ENCODE measurements around the gene HTR2C.
"Not testable (repeated sequence)": the region's sequence is repeated elsewhere in the genome, so short reads cannot be mapped to it uniquely, and the experiment has no call there.

HTR2C gene

GRCh38 chrX:114798907-114799306 lies 215.0 kb downstream of the HTR2C start:
- Mint-ChIP-seq H3K9me3 (no peaks in the 10 kb centered on the region), H3K27me3 (ENCODE audit: low read depth) (no peaks in the 10 kb centered on the region), H3K4me1 (ENCODE audit: low read depth) (no peaks in the 10 kb centered on the region), H3K27ac (no peak overlapping the region), H3K4me3 (no peak overlapping the region), H3K36me3 (ENCODE audit: low read depth) (no peaks in the 10 kb centered on the region)

GRCh38 chrX:114800719-114801118 lies 216.8 kb downstream of the HTR2C start:
- H3K4me3 Mint-ChIP-seq: no peak overlapping the region
- H3K9me3 Mint-ChIP-seq: no peaks in the 10 kb centered on the region
- no peaks in the 10 kb centered on the region for H3K27me3 Mint-ChIP-seq (ENCODE audit: low read depth)
- H3K27ac Mint-ChIP-seq: no peak overlapping the region
- H3K4me1 Mint-ChIP-seq (ENCODE audit: low read depth): no peaks in the 10 kb centered on the region
- H3K36me3 Mint-ChIP-seq (ENCODE audit: low read depth): no peaks in the 10 kb centered on the region

GRCh38 chrX:114819509-114819908 lies 235.6 kb downstream of the HTR2C start:
- H3K4me1 Mint-ChIP-seq (ENCODE audit: low read depth): no peaks in the 10 kb centered on the region
- no peaks in the 10 kb centered on the region for H3K9me3 Mint-ChIP-seq
- no peak overlapping the region for H3K27ac Mint-ChIP-seq
- no peak overlapping the region for H3K4me3 Mint-ChIP-seq
- no peaks in the 10 kb centered on the region for H3K27me3 Mint-ChIP-seq (ENCODE audit: low read depth)
- H3K36me3 Mint-ChIP-seq (ENCODE audit: low read depth): no peaks in the 10 kb centered on the region

- no peak overlapping the region for H3K4me3 Mint-ChIP-seq
- H3K27me3 Mint-ChIP-seq (ENCODE audit: low read depth): no peaks in the 10 kb centered on the region
- no peaks in the 10 kb centered on the region for H3K36me3 Mint-ChIP-seq (ENCODE audit: low read depth)
- H3K9me3 Mint-ChIP-seq: no peaks in the 10 kb centered on the region
- H3K4me1 Mint-ChIP-seq (ENCODE audit: low read depth): no peaks in the 10 kb centered on the region
- H3K27ac Mint-ChIP-seq: no peak overlapping the region
Measured at GRCh38 chrX:114841051-114841450, 257.2 kb downstream of the HTR2C start.

GRCh38 chrX:114842181-114842580 lies 258.3 kb downstream of the HTR2C start:
- Mint-ChIP-seq H3K9me3 (no peaks in the 10 kb centered on the region), H3K27me3 (ENCODE audit: low read depth) (no peaks in the 10 kb centered on the region), H3K36me3 (ENCODE audit: low read depth) (no peaks in the 10 kb centered on the region), H3K4me3 (no peak overlapping the region), H3K27ac (no peak overlapping the region), H3K4me1 (ENCODE audit: low read depth) (no peaks in the 10 kb centered on the region)

GRCh38 chrX:114889481-114889880 lies 305.6 kb downstream of the HTR2C start:
- Mint-ChIP-seq H3K27me3 (ENCODE audit: low read depth) (no peaks in the 10 kb centered on the region), H3K27ac (no peak overlapping the region), H3K9me3 (peaks cover 4% of the 10 kb centered on the region), H3K36me3 (ENCODE audit: low read depth) (no peaks in the 10 kb centered on the region), H3K4me3 (no peak overlapping the region), H3K4me1 (ENCODE audit: low read depth) (no peaks in the 10 kb centered on the region)

- Mint-ChIP-seq H3K36me3 (ENCODE audit: low read depth) (no peaks in the 10 kb centered on the region), H3K4me3 (no peak overlapping the region), H3K27ac (no peak overlapping the region), H3K4me1 (ENCODE audit: low read depth) (no peaks in the 10 kb centered on the region), H3K9me3 (peaks cover 9% of the 10 kb centered on the region), H3K27me3 (ENCODE audit: low read depth) (no peaks in the 10 kb centered on the region)
Measured at GRCh38 chrX:114903618-114904017, 319.7 kb downstream of the HTR2C start.

GRCh38 chrX:114905251-114905650 lies 321.4 kb downstream of the HTR2C start:
- Mint-ChIP-seq H3K27me3 (ENCODE audit: low read depth) (no peaks in the 10 kb centered on the region), H3K27ac (no peak overlapping the region), H3K9me3 (peaks cover 9% of the 10 kb centered on the region), H3K4me3 (no peak overlapping the region), H3K4me1 (ENCODE audit: low read depth) (no peaks in the 10 kb centered on the region), H3K36me3 (ENCODE audit: low read depth) (no peaks in the 10 kb centered on the region)

GRCh38 chrX:114906984-114907510 lies 323.2 kb downstream of the HTR2C start:
- H3K27ac Mint-ChIP-seq: no peak overlapping the region
- H3K4me1 Mint-ChIP-seq (ENCODE audit: low read depth): no peaks in the 10 kb centered on the region
- no peak overlapping the region for H3K4me3 Mint-ChIP-seq
- no peaks in the 10 kb centered on the region for H3K36me3 Mint-ChIP-seq (ENCODE audit: low read depth)
- peaks cover 6% of the 10 kb centered on the region for H3K9me3 Mint-ChIP-seq
- H3K27me3 Mint-ChIP-seq (ENCODE audit: low read depth): no peaks in the 10 kb centered on the region

- Mint-ChIP-seq H3K27me3 (ENCODE audit: low read depth) (no peaks in the 10 kb centered on the region), H3K27ac (no peak overlapping the region), H3K4me1 (ENCODE audit: low read depth) (no peaks in the 10 kb centered on the region), H3K9me3 (peaks cover 4% of the 10 kb centered on the region), H3K4me3 (no peak overlapping the region), H3K36me3 (ENCODE audit: low read depth) (no peaks in the 10 kb centered on the region)
Measured at GRCh38 chrX:114924423-114924822, 340.5 kb downstream of the HTR2C start.

- peaks cover 4% of the 10 kb centered on the region for H3K9me3 Mint-ChIP-seq
- H3K4me3 Mint-ChIP-seq: no peak overlapping the region
- H3K27me3 Mint-ChIP-seq (ENCODE audit: low read depth): no peaks in the 10 kb centered on the region
- H3K27ac Mint-ChIP-seq: no peak overlapping the region
- no peaks in the 10 kb centered on the region for H3K4me1 Mint-ChIP-seq (ENCODE audit: low read depth)
- no peaks in the 10 kb centered on the region for H3K36me3 Mint-ChIP-seq (ENCODE audit: low read depth)
Measured at GRCh38 chrX:114924856-114925255, 341.0 kb downstream of the HTR2C start.

- no peaks in the 10 kb centered on the region for H3K27me3 Mint-ChIP-seq (ENCODE audit: low read depth)
Measured at GRCh38 chrX:114930227-114930626, 346.3 kb downstream of the HTR2C start.

GRCh38 chrX:114932550-114932949 lies 348.7 kb downstream of the HTR2C start:
- no peak overlapping the region for H3K27ac Mint-ChIP-seq
- H3K4me3 Mint-ChIP-seq: no peak overlapping the region
- no peaks in the 10 kb centered on the region for H3K27me3 Mint-ChIP-seq (ENCODE audit: low read depth)
- H3K36me3 Mint-ChIP-seq (ENCODE audit: low read depth): no peaks in the 10 kb centered on the region
- H3K4me1 Mint-ChIP-seq (ENCODE audit: low read depth): no peaks in the 10 kb centered on the region
- H3K9me3 Mint-ChIP-seq: peaks cover 8% of the 10 kb centered on the region

More at GRCh38 chrX:114930227-114930626, 346.3 kb downstream of the HTR2C start:
- no peaks in the 10 kb centered on the region for H3K36me3 Mint-ChIP-seq (ENCODE audit: low read depth)
- no peak overlapping the region for H3K4me3 Mint-ChIP-seq
- H3K27ac Mint-ChIP-seq: no peak overlapping the region
- no peaks in the 10 kb centered on the region for H3K4me1 Mint-ChIP-seq (ENCODE audit: low read depth)
- peaks cover 8% of the 10 kb centered on the region for H3K9me3 Mint-ChIP-seq

GRCh38 chrX:114933291-114933690 lies 349.4 kb downstream of the HTR2C start:
- H3K4me1 Mint-ChIP-seq (ENCODE audit: low read depth); H3K36me3 Mint-ChIP-seq (ENCODE audit: low read depth); H3K27ac Mint-ChIP-seq; H3K9me3 Mint-ChIP-seq; H3K27me3 Mint-ChIP-seq (ENCODE audit: low read depth); H3K4me3 Mint-ChIP-seq: not testable (repeated sequence)

GRCh38 chrX:114937090-114937489 lies 353.2 kb downstream of the HTR2C start:
- not testable (repeated sequence) for H3K27ac Mint-ChIP-seq; H3K9me3 Mint-ChIP-seq; H3K4me1 Mint-ChIP-seq (ENCODE audit: low read depth); H3K4me3 Mint-ChIP-seq; H3K36me3 Mint-ChIP-seq (ENCODE audit: low read depth); H3K27me3 Mint-ChIP-seq (ENCODE audit: low read depth)

- H3K4me3 Mint-ChIP-seq: no peak overlapping the region
- no peaks in the 10 kb centered on the region for H3K9me3 Mint-ChIP-seq
- no peaks in the 10 kb centered on the region for H3K4me1 Mint-ChIP-seq (ENCODE audit: low read depth)
- H3K27me3 Mint-ChIP-seq (ENCODE audit: low read depth): no peaks in the 10 kb centered on the region
- no peaks in the 10 kb centered on the region for H3K36me3 Mint-ChIP-seq (ENCODE audit: low read depth)
- H3K27ac Mint-ChIP-seq: no peak overlapping the region
Measured at GRCh38 chrX:114952696-114953095, 368.8 kb downstream of the HTR2C start.

Measured in T-helper 1 cell treated with Interleukin-12 subunit alpha and Interleukin-12 subunit beta and Interleukin-4 antibody, amounts not matched to agents 30 μg/mL and 1 μg/mL, for 36 hours (primary cell).